GM12878 (cell line): Measurements from ENCODE around the gene MEGF11. TPM values are rescaled to one million over a fixed set of nuclear protein-coding genes. Genes with fewer than 3 reads are reported as not detected.

ENCODE experiments used
- ATAC-seq: fragments of 200-7000 bp; cut with Tn5 transposase; 3 replicates; pipeline ENCODE4 v1.9.1; 2020; ENCODE audit warnings: mild to moderate bottlenecking, moderate library complexity
- BruUV-seq: library from RNA; stranded (reverse); fragments of 400-500 nt; replicated peaks from 2 replicates; lab custom pipeline; 2021; lab: Mats Ljungman, UMichigan
- CTCF ChIA-PET: fragments of 300-600 bp; sonication (Branson Sonifier 250); formaldehyde crosslinking; extraction: SDS; loops from one replicate; lab custom pipeline; 2021; ENCODE audit warnings: inconsistent platforms; lab: Yijun Ruan, JAX
- POLR2A ChIA-PET: fragments of 350-600 bp; formaldehyde crosslinking; extraction: SDS; loops from one replicate; lab custom pipeline; 2021; ENCODE audit warnings: inconsistent platforms; lab: Charles Lee
- RAD21 ChIA-PET: fragments of 300-600 bp; sonication (Branson Sonifier 250); formaldehyde crosslinking; loops from one replicate; lab custom pipeline; 2023; ENCODE audit warnings: antibody characterized with exemption; ENCODE audit not compliant: unreplicated experiment; lab: Charles Lee
- SMC1A ChIA-PET: fragments of 300-600 bp; sonication (Branson Sonifier 250); formaldehyde crosslinking; loops from one replicate; lab custom pipeline; 2023; ENCODE audit not compliant: unreplicated experiment, uncharacterized antibody; lab: Charles Lee
- DNase-seq: peaks from one replicate; pipeline ENCODE4 v3.0.0-alpha.2; 2011; ENCODE audit warnings: low read depth, low spot score
- FAIRE-seq: peaks from 3 replicates; lab custom pipeline; 2011; peaks lifted over from hg19 to GRCh38; lab: Jason Lieb, UNC
- H2AFZ ChIP-seq: 2 replicates; pipeline ENCODE4 v1.6.0; 2011; ENCODE audit warnings: low read depth, low read length, control low read depth; ENCODE audit not compliant: control insufficient read depth
- H3K27ac ChIP-seq: 2 replicates; pipeline ENCODE4 v1.5.1; 2011; ENCODE audit warnings: control low read depth; ENCODE audit not compliant: control insufficient read depth, insufficient read depth
- H3K27me3 ChIP-seq, 2 experiments: replicated peaks in 1 of 2; 2 replicates each; pipeline versions ENCODE4 v1.6.0 to v1.6.1; 2011; ENCODE audit warnings: low read length in 1 of 2; ENCODE audit not compliant: control insufficient read depth in 2 of 2, insufficient read depth in 2 of 2
- H3K36me3 ChIP-seq, 2 experiments: 2 replicates each; pipeline ENCODE4 v1.5.1; 2011; ENCODE audit warnings: low read length in 1 of 2; ENCODE audit not compliant: control insufficient read depth in 2 of 2, insufficient read depth in 2 of 2
- H3K4me1 ChIP-seq: 2 replicates; pipeline ENCODE4 v1.6.1; 2011; ENCODE audit warnings: mild to moderate bottlenecking, low read length, moderate library complexity, mixed read lengths; ENCODE audit not compliant: control insufficient read depth, insufficient read depth
- H3K4me2 ChIP-seq: 2 replicates; pipeline ENCODE4 v1.6.0; 2011; ENCODE audit warnings: control low read depth; ENCODE audit not compliant: control insufficient read depth, insufficient read depth
- H3K4me3 ChIP-seq: fragments of 200-600 bp; sonication (generic); 2 replicates; pipeline ENCODE4 v1.5.1; 2016
- H3K79me2 ChIP-seq: 2 replicates; pipeline ENCODE4 v1.6.0; 2011; ENCODE audit warnings: low read length; ENCODE audit not compliant: control insufficient read depth, insufficient read depth
- H3K9ac ChIP-seq: 2 replicates; pipeline ENCODE4 v1.8.0; 2011; ENCODE audit warnings: low read length, control low read depth, mixed read lengths; ENCODE audit not compliant: control insufficient read depth, insufficient read depth
- H3K9me3 ChIP-seq: replicated peaks from 3 replicates; pipeline ENCODE4 v1.5.1; 2011; ENCODE audit warnings: mild to moderate bottlenecking, low read length; ENCODE audit not compliant: control insufficient read depth, insufficient read depth
- H4K20me1 ChIP-seq: 2 replicates; pipeline ENCODE4 v1.6.0; 2011; ENCODE audit not compliant: control insufficient read depth, insufficient read depth
- NFIC ChIP-seq: IDR thresholded peaks from 2 replicates; pipeline ENCODE4 v1.6.1; 2012; ENCODE audit warnings: low read depth, mild to moderate bottlenecking, inconsistent platforms, low read length, moderate library complexity
- PML ChIP-seq: IDR thresholded peaks from 2 replicates; pipeline ENCODE4 v1.6.1; 2012; ENCODE audit warnings: low read length, inconsistent platforms
- POLR2AphosphoS5 ChIP-seq: IDR thresholded peaks from 2 replicates; pipeline ENCODE4 v1.6.1; 2011; ENCODE audit warnings: mild to moderate bottlenecking, low read length, inconsistent platforms
- RBBP5 ChIP-seq: fragments of 200-600 bp; sonication (generic); conservative IDR thresholded peaks from 2 replicates; pipeline ENCODE4 v1.6.1; 2016
- WGBS: methylation state at CpG from one replicate; pipeline ENCODE4 v1.1.6; 2016; ENCODE audit warnings: low lambda C conversion rate; ENCODE audit not compliant: insufficient replicate concordance, insufficient coverage; ENCODE audit errors: missing lambda C conversion rate; 5-methylcytosine and 5-hydroxymethylcytosine counted together
- in situ Hi-C: fragments of 300-500 bp; cut with MboI; formaldehyde crosslinking; loops from 9 replicates; pipeline ENCODE4 v1.14.3; 2018; ENCODE audit warnings: mixed read lengths
- intact Hi-C: fragments of 100-400 bp; cut with micrococcal nuclease; formaldehyde crosslinking; loops from one replicate; pipeline ENCODE4 v1.14.2; 2022; ENCODE audit not compliant: unreplicated experiment
- polyA plus RNA-seq, 11 experiments: library from polyadenylated mRNA; depleted of rRNA in 4 of 11; unstranded in 6 of 11; stranded (reverse) in 5 of 11; fragments of >200 nt; fragmentation: Nextera tagmentation in 4 of 11; fragmentation: Illumina TruSeq in 1 of 11; extraction: Ambion mirVana in 4 of 11; extraction: Trizol in 1 of 11; gene quantifications; 1 replicate in 1 of 11; 2 replicates in 10 of 11; pipeline versions ENCODE4 v1.2.1 to v1.2.3, GENCODE V29; 2011 to 2016; ENCODE audit warnings: inconsistent platforms in 2 of 11, missing spikeins in 2 of 11, low read depth in 1 of 11
- total RNA-seq, 4 experiments: library from RNA; depleted of rRNA in 3 of 4; stranded (reverse); fragments of >200 nt in 3 of 4; fragmentation: Illumina TruSeq in 1 of 4; extraction: Trizol in 1 of 4; gene quantifications; 2 replicates each; pipeline versions ENCODE4 v1.2.1 to v1.2.3, GENCODE V29; 2013 to 2021
- TF ChIP-seq, protein P1 (sequence below): fragments of 150-350 bp; IDR thresholded peaks from 2 replicates; pipeline ENCODE4 v1.6.1; 2016; ENCODE audit warnings: low read depth, low read length

Gene MEGF11
- total and polyA plus RNA-seq, 10 of the 15 experiments (the other 5 are each of a cell fraction or from before 2014, with no cell fraction given): 0.03 to 1.7 (median 0.49) TPM

DNA sequence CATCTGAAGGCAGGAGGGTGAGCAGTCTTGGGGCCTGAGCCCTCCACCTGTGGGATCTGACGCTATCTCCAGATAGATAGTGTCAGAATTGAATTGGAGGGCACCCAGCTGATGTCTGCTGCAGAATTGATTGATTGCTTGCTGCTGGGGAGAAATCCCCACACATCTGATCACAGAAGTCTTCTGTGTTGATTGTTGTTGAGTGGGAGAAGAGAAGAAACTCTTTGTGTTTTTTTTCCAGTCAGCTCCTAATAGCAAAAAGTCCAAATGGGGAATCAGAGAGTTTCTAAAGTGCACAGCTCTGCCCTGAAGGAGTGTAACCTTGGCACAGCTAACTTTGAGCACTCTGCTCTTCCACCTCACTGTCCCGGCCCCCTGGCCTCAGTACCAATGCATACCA lies 318.2 kb downstream of the MEGF11 start:
- H3K9me3 ChIP-seq: no peaks in the 10 kb centered on the region
- no peak overlapping the region for H3K4me2 ChIP-seq
- no peak for ATAC-seq
- no peak for FAIRE-seq
- POLR2A ChIA-PET: no interaction called here
- H3K79me2 ChIP-seq: no peaks in the 10 kb centered on the region
- DNase-seq: no peak
- intact Hi-C loops (no loop called here), in situ Hi-C loops (no loop called here)
- RAD21 ChIA-PET: interaction anchor here (1.0 to 1.7 kb wide), 2 partner anchors 14 to 18 kb away, joined by 4 read pairs; no protein-coding TSS in a partner anchor
- H4K20me1 ChIP-seq: no peaks in the 10 kb centered on the region
- no peak overlapping the region for H3K27ac ChIP-seq
- H3K4me1 ChIP-seq: no peaks in the 10 kb centered on the region
- H2AFZ ChIP-seq: no peak overlapping the region
- 20% methylated on average over 2 of the region's 2 CpGs for WGBS
- TF ChIP-seq NFIC: no peak
- TF ChIP-seq PML: no peak
- TF ChIP-seq POLR2AphosphoS5: no peak
- no peak for TF ChIP-seq RBBP5
- TF ChIP-seq, protein P1, sequence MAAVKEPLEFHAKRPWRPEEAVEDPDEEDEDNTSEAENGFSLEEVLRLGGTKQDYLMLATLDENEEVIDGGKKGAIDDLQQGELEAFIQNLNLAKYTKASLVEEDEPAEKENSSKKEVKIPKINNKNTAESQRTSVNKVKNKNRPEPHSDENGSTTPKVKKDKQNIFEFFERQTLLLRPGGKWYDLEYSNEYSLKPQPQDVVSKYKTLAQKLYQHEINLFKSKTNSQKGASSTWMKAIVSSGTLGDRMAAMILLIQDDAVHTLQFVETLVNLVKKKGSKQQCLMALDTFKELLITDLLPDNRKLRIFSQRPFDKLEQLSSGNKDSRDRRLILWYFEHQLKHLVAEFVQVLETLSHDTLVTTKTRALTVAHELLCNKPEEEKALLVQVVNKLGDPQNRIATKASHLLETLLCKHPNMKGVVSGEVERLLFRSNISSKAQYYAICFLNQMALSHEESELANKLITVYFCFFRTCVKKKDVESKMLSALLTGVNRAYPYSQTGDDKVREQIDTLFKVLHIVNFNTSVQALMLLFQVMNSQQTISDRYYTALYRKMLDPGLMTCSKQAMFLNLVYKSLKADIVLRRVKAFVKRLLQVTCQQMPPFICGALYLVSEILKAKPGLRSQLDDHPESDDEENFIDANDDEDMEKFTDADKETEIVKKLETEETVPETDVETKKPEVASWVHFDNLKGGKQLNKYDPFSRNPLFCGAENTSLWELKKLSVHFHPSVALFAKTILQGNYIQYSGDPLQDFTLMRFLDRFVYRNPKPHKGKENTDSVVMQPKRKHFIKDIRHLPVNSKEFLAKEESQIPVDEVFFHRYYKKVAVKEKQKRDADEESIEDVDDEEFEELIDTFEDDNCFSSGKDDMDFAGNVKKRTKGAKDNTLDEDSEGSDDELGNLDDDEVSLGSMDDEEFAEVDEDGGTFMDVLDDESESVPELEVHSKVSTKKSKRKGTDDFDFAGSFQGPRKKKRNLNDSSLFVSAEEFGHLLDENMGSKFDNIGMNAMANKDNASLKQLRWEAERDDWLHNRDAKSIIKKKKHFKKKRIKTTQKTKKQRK: no peak
- CTCF ChIA-PET: interaction anchor here (0.8 to 1.4 kb wide), 3 partner anchors 10 to 183 kb away, joined by 3 read pairs; no protein-coding TSS in a partner anchor
- no TSS peak for BruUV-seq
- no peak overlapping the region for H3K9ac ChIP-seq
- SMC1A ChIA-PET: interaction anchor here (3.6 kb wide), 1 partner anchor 14 kb away, joined by 15 read pairs; no protein-coding TSS in a partner anchor
- no peaks in the 10 kb centered on the region for H3K36me3 ChIP-seq
- H3K27me3 ChIP-seq: no peaks in the 10 kb centered on the region
- no peak overlapping the region for H3K4me3 ChIP-seq
